ENCODE data around the gene KCTD13.

- TF ChIP-seq CTCF (IDR thresholded peaks at IDR 0.05) (peak in 2 of 4 experiments; percentile 19 to 25), POLR2A (IDR thresholded peaks at IDR 0.05) (no peak)
These were observed 63.6 kb downstream of the KCTD13 start for GRCh38 chr16:29862383-29862883.
